Measurements from ENCODE around the gene PGM5.

GRCh38 chr9:68429631-68430030 is 73.2 kb downstream of the PGM5 start:
- TF ChIP-seq EZH2 (IDR thresholded peaks at IDR 0.05; ENCODE audit: low read depth, unreplicated experiment) (no peak), POLR2AphosphoS5 (IDR thresholded peaks at IDR 0.05; ENCODE audit: low read depth) (no peak), CTCF (conservative IDR thresholded peaks at IDR 0.05; ENCODE audit: low read depth in 2 of 2) (no peak), CREB1 (CRISPR knock-in tag; IDR thresholded peaks at IDR 0.05; ENCODE audit: low read depth) (no peak), EZH2phosphoT487 (IDR thresholded peaks at IDR 0.05; ENCODE audit: unreplicated experiment) (no peak), JUNB (IDR thresholded peaks at IDR 0.05; ENCODE audit: unreplicated experiment) (no peak), NANOG (IDR thresholded peaks at IDR 0.05; ENCODE audit: borderline replicate concordance) (no peak), ZNF114 (CRISPR knock-in tag; IDR thresholded peaks at IDR 0.05) (no peak), STAT1 (IDR thresholded peaks at IDR 0.05; ENCODE audit: unreplicated experiment) (no peak), ETS1 (IDR thresholded peaks at IDR 0.05) (no peak)
- TF ChIP-seq, protein P1, sequence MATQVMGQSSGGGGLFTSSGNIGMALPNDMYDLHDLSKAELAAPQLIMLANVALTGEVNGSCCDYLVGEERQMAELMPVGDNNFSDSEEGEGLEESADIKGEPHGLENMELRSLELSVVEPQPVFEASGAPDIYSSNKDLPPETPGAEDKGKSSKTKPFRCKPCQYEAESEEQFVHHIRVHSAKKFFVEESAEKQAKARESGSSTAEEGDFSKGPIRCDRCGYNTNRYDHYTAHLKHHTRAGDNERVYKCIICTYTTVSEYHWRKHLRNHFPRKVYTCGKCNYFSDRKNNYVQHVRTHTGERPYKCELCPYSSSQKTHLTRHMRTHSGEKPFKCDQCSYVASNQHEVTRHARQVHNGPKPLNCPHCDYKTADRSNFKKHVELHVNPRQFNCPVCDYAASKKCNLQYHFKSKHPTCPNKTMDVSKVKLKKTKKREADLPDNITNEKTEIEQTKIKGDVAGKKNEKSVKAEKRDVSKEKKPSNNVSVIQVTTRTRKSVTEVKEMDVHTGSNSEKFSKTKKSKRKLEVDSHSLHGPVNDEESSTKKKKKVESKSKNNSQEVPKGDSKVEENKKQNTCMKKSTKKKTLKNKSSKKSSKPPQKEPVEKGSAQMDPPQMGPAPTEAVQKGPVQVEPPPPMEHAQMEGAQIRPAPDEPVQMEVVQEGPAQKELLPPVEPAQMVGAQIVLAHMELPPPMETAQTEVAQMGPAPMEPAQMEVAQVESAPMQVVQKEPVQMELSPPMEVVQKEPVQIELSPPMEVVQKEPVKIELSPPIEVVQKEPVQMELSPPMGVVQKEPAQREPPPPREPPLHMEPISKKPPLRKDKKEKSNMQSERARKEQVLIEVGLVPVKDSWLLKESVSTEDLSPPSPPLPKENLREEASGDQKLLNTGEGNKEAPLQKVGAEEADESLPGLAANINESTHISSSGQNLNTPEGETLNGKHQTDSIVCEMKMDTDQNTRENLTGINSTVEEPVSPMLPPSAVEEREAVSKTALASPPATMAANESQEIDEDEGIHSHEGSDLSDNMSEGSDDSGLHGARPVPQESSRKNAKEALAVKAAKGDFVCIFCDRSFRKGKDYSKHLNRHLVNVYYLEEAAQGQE (IDR thresholded peaks at IDR 0.05; ENCODE audit: unreplicated experiment): no peak
- TF ChIP-seq, protein P2, sequence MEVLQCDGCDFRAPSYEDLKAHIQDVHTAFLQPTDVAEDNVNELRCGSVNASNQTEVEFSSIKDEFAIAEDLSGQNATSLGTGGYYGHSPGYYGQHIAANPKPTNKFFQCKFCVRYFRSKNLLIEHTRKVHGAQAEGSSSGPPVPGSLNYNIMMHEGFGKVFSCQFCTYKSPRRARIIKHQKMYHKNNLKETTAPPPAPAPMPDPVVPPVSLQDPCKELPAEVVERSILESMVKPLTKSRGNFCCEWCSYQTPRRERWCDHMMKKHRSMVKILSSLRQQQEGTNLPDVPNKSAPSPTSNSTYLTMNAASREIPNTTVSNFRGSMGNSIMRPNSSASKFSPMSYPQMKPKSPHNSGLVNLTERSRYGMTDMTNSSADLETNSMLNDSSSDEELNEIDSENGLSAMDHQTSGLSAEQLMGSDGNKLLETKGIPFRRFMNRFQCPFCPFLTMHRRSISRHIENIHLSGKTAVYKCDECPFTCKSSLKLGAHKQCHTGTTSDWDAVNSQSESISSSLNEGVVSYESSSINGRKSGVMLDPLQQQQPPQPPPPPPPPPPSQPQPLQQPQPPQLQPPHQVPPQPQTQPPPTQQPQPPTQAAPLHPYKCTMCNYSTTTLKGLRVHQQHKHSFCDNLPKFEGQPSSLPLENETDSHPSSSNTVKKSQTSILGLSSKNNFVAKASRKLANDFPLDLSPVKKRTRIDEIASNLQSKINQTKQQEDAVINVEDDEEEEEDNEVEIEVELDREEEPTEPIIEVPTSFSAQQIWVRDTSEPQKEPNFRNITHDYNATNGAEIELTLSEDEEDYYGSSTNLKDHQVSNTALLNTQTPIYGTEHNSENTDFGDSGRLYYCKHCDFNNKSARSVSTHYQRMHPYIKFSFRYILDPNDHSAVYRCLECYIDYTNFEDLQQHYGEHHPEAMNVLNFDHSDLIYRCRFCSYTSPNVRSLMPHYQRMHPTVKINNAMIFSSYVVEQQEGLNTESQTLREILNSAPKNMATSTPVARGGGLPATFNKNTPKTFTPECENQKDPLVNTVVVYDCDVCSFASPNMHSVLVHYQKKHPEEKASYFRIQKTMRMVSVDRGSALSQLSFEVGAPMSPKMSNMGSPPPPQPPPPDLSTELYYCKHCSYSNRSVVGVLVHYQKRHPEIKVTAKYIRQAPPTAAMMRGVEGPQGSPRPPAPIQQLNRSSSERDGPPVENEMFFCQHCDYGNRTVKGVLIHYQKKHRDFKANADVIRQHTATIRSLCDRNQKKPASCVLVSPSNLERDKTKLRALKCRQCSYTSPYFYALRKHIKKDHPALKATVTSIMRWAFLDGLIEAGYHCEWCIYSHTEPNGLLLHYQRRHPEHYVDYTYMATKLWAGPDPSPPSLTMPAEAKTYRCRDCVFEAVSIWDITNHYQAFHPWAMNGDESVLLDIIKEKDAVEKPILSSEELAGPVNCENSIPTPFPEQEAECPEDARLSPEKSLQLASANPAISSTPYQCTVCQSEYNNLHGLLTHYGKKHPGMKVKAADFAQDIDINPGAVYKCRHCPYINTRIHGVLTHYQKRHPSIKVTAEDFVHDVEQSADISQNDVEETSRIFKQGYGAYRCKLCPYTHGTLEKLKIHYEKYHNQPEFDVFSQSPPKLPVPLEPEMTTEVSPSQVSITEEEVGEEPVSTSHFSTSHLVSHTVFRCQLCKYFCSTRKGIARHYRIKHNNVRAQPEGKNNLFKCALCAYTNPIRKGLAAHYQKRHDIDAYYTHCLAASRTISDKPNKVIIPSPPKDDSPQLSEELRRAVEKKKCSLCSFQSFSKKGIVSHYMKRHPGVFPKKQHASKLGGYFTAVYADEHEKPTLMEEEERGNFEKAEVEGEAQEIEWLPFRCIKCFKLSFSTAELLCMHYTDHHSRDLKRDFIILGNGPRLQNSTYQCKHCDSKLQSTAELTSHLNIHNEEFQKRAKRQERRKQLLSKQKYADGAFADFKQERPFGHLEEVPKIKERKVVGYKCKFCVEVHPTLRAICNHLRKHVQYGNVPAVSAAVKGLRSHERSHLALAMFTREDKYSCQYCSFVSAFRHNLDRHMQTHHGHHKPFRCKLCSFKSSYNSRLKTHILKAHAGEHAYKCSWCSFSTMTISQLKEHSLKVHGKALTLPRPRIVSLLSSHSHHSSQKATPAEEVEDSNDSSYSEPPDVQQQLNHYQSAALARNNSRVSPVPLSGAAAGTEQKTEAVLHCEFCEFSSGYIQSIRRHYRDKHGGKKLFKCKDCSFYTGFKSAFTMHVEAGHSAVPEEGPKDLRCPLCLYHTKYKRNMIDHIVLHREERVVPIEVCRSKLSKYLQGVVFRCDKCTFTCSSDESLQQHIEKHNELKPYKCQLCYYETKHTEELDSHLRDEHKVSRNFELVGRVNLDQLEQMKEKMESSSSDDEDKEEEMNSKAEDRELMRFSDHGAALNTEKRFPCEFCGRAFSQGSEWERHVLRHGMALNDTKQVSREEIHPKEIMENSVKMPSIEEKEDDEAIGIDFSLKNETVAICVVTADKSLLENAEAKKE (CRISPR knock-in tag; IDR thresholded peaks at IDR 0.05): no peak

All from GM23338 (cell line).